Esophagus squamous epithelium (tissue), 4 donors: ENCODE results near the gene C1QTNF8.

Source experiments
- POLR2A ChIP-seq, 4 donors: fragments of 450-650 bp; IDR thresholded peaks; one replicate each; pipeline ENCODE4 v1.6.1; 2017; ENCODE audit warnings: antibody characterized with exemption in 4 of 4, mild to moderate bottlenecking in 4 of 4, moderate library complexity in 3 of 4
- TF ChIP-seq, protein P1 (sequence below), 6 experiments: fragments of 450-650 bp in 4 of 6; fragments of 200-600 bp in 2 of 6; sonication (generic) in 2 of 6; IDR thresholded peaks; one replicate each; pipeline ENCODE4 v1.5.1; 2016 to 2019; ENCODE audit warnings: antibody characterized with exemption in 6 of 6, mild to moderate bottlenecking in 4 of 6, moderate library complexity in 4 of 6

GRCh38 chr16:1119766-1120576, 23.9 kb upstream of the C1QTNF8 start:
- TF ChIP-seq, protein P1, sequence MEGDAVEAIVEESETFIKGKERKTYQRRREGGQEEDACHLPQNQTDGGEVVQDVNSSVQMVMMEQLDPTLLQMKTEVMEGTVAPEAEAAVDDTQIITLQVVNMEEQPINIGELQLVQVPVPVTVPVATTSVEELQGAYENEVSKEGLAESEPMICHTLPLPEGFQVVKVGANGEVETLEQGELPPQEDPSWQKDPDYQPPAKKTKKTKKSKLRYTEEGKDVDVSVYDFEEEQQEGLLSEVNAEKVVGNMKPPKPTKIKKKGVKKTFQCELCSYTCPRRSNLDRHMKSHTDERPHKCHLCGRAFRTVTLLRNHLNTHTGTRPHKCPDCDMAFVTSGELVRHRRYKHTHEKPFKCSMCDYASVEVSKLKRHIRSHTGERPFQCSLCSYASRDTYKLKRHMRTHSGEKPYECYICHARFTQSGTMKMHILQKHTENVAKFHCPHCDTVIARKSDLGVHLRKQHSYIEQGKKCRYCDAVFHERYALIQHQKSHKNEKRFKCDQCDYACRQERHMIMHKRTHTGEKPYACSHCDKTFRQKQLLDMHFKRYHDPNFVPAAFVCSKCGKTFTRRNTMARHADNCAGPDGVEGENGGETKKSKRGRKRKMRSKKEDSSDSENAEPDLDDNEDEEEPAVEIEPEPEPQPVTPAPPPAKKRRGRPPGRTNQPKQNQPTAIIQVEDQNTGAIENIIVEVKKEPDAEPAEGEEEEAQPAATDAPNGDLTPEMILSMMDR (IDR thresholded peaks at IDR 0.05), result no peak
- no peak for TF ChIP-seq POLR2A (IDR thresholded peaks at IDR 0.05)
